SK-N-SH (cell line): Measurements from ENCODE around the gene PNPLA2. TPM values are rescaled to one million over a fixed set of nuclear protein-coding genes. Genes with fewer than 3 reads are reported as not detected.

Experiments
- CTCF ChIA-PET: fragments of 300-600, 350-600 bp; formaldehyde crosslinking; extraction: SDS; loops from one replicate; lab custom pipeline; 2021; lab: Yijun Ruan, JAX
- POLR2A ChIA-PET: fragments of 350-600 bp; sonication (Branson Sonifier 250); formaldehyde crosslinking; extraction: SDS; loops from one replicate; lab custom pipeline; 2020; ENCODE audit warnings: antibody characterized with exemption, inconsistent platforms; lab: Yijun Ruan, JAX
- DNase-seq: peaks from one replicate; pipeline ENCODE4 v3.0.0; 2012
- H2AFZ ChIP-seq: fragments of 200-600 bp; sonication (generic); 2 replicates; pipeline ENCODE4 v1.8.1; 2016; ENCODE audit warnings: antibody characterized with exemption, mild to moderate bottlenecking, low read depth
- H3F3A ChIP-seq: fragments of 200-600 bp; sonication (generic); replicated peaks from 2 replicates; pipeline ENCODE3; 2016; ENCODE audit warnings: antibody characterized with exemption, mild to moderate bottlenecking; ENCODE audit not compliant: insufficient read depth
- H3K27ac ChIP-seq, 2 experiments: fragments of 200-500 bp in 1 of 2; fragments of 200-600 bp in 1 of 2; sonication (Bioruptor generic) in 1 of 2; sonication (generic), shearing (Covaris generic) in 1 of 2; 2 replicates each; pipeline versions ENCODE4 v1.5.1 to v1.6.1; 2014 to 2016; ENCODE audit warnings: low read depth in 2 of 2, inconsistent platforms in 1 of 2, low read length in 1 of 2, mild to moderate bottlenecking in 1 of 2, mixed read lengths in 1 of 2
- H3K27me3 ChIP-seq: fragments of 200-600 bp; sonication (generic), shearing (Covaris generic); 2 replicates; pipeline ENCODE4 v1.6.1; 2016; ENCODE audit warnings: mixed run types; ENCODE audit not compliant: insufficient read depth
- H3K36me3 ChIP-seq, 2 experiments: fragments of 200-500 bp in 1 of 2; fragments of 200-600 bp in 1 of 2; sonication (Bioruptor generic) in 1 of 2; sonication (generic) in 1 of 2; replicated peaks in 1 of 2; 2 replicates each; pipeline versions ENCODE3 to v1.5.1; 2014 to 2016; ENCODE audit warnings: low read length in 1 of 2, mild to moderate bottlenecking in 1 of 2; ENCODE audit not compliant: insufficient read depth in 2 of 2, control insufficient read depth in 1 of 2
- H3K4me1 ChIP-seq, 2 experiments: fragments of 200-500 bp in 1 of 2; fragments of 200-600 bp in 1 of 2; sonication (Bioruptor generic) in 1 of 2; sonication (generic), shearing (Covaris generic) in 1 of 2; 2 replicates each; pipeline versions ENCODE4 v1.5.1 to v1.6.1; 2014 to 2016; ENCODE audit warnings: low read depth in 1 of 2, low read length in 1 of 2, mixed run types in 1 of 2; ENCODE audit not compliant: insufficient read depth in 2 of 2, control insufficient read depth in 1 of 2
- H3K4me2 ChIP-seq: fragments of 200-600 bp; sonication (generic), shearing (Covaris generic); 2 replicates; pipeline ENCODE4 v1.6.1; 2017; ENCODE audit warnings: mixed run types
- H3K4me3 ChIP-seq, 2 experiments: fragments of 200-500 bp in 1 of 2; fragments of 200-600 bp in 1 of 2; sonication (Bioruptor generic) in 1 of 2; sonication (generic), shearing (Covaris generic) in 1 of 2; 2 replicates each; pipeline versions ENCODE4 v1.5.1 to v1.8.1; 2014 to 2016; ENCODE audit warnings: low read depth in 2 of 2, inconsistent platforms in 1 of 2, low read length in 1 of 2, mild to moderate bottlenecking in 1 of 2, mixed read lengths in 1 of 2, moderate library complexity in 1 of 2
- H3K79me2 ChIP-seq: fragments of 200-600 bp; sonication (generic); 2 replicates; pipeline ENCODE4 v1.8.1; 2017; ENCODE audit warnings: mild to moderate bottlenecking; ENCODE audit not compliant: insufficient read depth
- H3K9ac ChIP-seq: fragments of 200-600 bp; sonication (generic); 2 replicates; pipeline ENCODE4 v1.6.1; 2017; ENCODE audit warnings: mixed run types
- H3K9me2 ChIP-seq: fragments of 200-600 bp; sonication (generic); 2 replicates; pipeline ENCODE4 v1.6.1; 2017; ENCODE audit warnings: mixed run types
- H3K9me3 ChIP-seq: fragments of 200-600 bp; sonication (generic); 2 replicates; pipeline ENCODE4 v1.6.1; 2017; ENCODE audit warnings: mixed run types, mild to moderate bottlenecking, moderate library complexity
- H4K20me1 ChIP-seq: fragments of 200-600 bp; sonication (generic); 2 replicates; pipeline ENCODE4 v1.6.1; 2017; ENCODE audit warnings: mild to moderate bottlenecking, mixed run types; ENCODE audit not compliant: insufficient read depth
- CHD2 ChIP-seq: fragments of 150-350 bp; IDR thresholded peaks from 2 replicates; pipeline ENCODE4 v1.6.1; 2018; ENCODE audit warnings: low read length; ENCODE audit not compliant: partially characterized antibody
- ELF1 ChIP-seq: IDR thresholded peaks from 2 replicates; pipeline ENCODE4 v1.4.0; 2012
- EP300 ChIP-seq, 2 experiments: IDR thresholded peaks; 2 replicates each; pipeline versions ENCODE4 v1.4.0 to v1.6.1; 2012; ENCODE audit warnings: borderline replicate concordance in 1 of 2, low read depth in 1 of 2, low read length in 1 of 2
- GATA2 ChIP-seq: sonication (generic); formaldehyde crosslinking; IDR thresholded peaks from 2 replicates; pipeline ENCODE4 v1.5.0; 2020; ENCODE audit warnings: mild to moderate bottlenecking, missing genetic modification reagents
- MAX ChIP-seq: IDR thresholded peaks from 2 replicates; pipeline ENCODE4 v1.4.0; 2012; ENCODE audit warnings: low read depth
- MEF2A ChIP-seq: IDR thresholded peaks from 2 replicates; pipeline ENCODE4 v1.4.0; 2012; ENCODE audit warnings: low read depth, borderline replicate concordance
- MXI1 ChIP-seq: IDR thresholded peaks from 2 replicates; pipeline ENCODE4 v1.6.1; 2012; ENCODE audit warnings: mild to moderate bottlenecking, low read depth, low read length, improper control_type of control experiment
- NFIC ChIP-seq: IDR thresholded peaks from 2 replicates; pipeline ENCODE4 v1.4.0; 2012; ENCODE audit warnings: borderline replicate concordance
- NRF1 ChIP-seq: IDR thresholded peaks from 2 replicates; pipeline ENCODE4 v1.6.1; 2012; ENCODE audit warnings: low read depth, mild to moderate bottlenecking, low read length
- RAD21 ChIP-seq: IDR thresholded peaks from 2 replicates; pipeline ENCODE4 v1.6.1; 2012; ENCODE audit warnings: mild to moderate bottlenecking, low read length
- RCOR1 ChIP-seq: fragments of 150-350 bp; IDR thresholded peaks from 2 replicates; pipeline ENCODE4 v1.6.1; 2017; ENCODE audit warnings: antibody characterized with exemption, low read length
- RFX5 ChIP-seq: IDR thresholded peaks from 2 replicates; pipeline ENCODE4 v1.6.1; 2012; ENCODE audit warnings: mild to moderate bottlenecking, improper control_type of control experiment, low read length
- SIN3A ChIP-seq: IDR thresholded peaks from 2 replicates; pipeline ENCODE4 v1.6.1; 2012; ENCODE audit warnings: low read depth, mild to moderate bottlenecking, low read length, moderate library complexity, borderline replicate concordance
- SMC3 ChIP-seq: IDR thresholded peaks from 2 replicates; pipeline ENCODE4 v1.6.1; 2012; ENCODE audit warnings: low read depth, low read length, improper control_type of control experiment
- TCF12 ChIP-seq: IDR thresholded peaks from 2 replicates; pipeline ENCODE4 v1.4.0; 2012
- TEAD4 ChIP-seq: IDR thresholded peaks from 2 replicates; pipeline ENCODE4 v1.4.0; 2012; ENCODE audit warnings: mild to moderate bottlenecking, borderline replicate concordance; ENCODE audit not compliant: insufficient read depth
- YY1 ChIP-seq: IDR thresholded peaks from 2 replicates; pipeline ENCODE4 v1.4.0; 2012; ENCODE audit warnings: low read depth, mild to moderate bottlenecking
- WGBS: methylation state at CpG from one replicate; pipeline ENCODE4 v1.1.6; 2017; ENCODE audit warnings: low lambda C conversion rate; 5-methylcytosine and 5-hydroxymethylcytosine counted together
- polyA plus RNA-seq, 3 experiments: library from polyadenylated mRNA; depleted of rRNA; stranded (reverse); fragments of >200 nt; gene quantifications; 2 replicates each; pipeline ENCODE4 v1.2.3, GENCODE V29; 2012
- TF ChIP-seq, protein P1 (sequence below): IDR thresholded peaks from 2 replicates; pipeline ENCODE4 v1.4.0; 2012; ENCODE audit warnings: low read depth, borderline replicate concordance
- TF ChIP-seq, protein P2 (sequence below): IDR thresholded peaks from 2 replicates; pipeline ENCODE4 v1.6.1; 2012; ENCODE audit warnings: mild to moderate bottlenecking, low read depth, low read length, moderate library complexity

The PNPLA2 gene
- polyA plus RNA-seq, 1 of the 3 experiments (the other 2 are of a cell fraction): 60.3 TPM

DNA sequence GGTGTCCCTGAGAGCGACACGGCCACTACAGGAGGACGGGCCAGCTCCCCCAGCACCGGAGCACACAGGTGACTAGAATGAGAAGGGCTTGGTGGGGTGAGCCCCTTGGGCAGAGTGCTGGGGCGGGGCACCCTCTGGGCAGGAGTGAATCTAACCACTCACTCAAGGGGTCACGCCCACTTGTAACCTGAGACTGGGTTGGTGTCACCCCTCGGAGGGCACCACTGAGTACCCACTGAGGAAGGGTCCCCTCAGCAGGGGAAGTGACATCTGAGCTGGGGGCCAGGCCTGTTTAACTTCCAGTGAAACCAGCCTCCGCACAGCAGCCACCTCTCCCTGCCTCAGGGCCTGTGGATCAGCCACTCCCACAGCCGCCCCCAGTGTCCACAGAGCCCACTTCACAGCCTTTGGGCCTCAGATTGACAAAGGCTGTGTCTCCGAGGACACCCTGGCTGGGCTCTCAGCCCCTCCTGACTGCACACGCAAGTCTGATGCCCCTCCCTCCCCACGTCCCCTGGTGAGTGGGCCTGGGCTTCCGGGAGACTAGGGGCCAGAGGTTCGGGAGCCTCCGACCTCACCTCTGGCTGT lies 47.0 kb upstream of the PNPLA2 start:
- no peak overlapping the region for H3K27ac ChIP-seq
- H3F3A ChIP-seq: no peaks in the 10 kb centered on the region
- H3K9me2 ChIP-seq: no peaks in the 10 kb centered on the region
- no peak for DNase-seq
- no peak overlapping the region for H3K4me3 ChIP-seq
- H4K20me1 ChIP-seq: peaks cover 44% of the 10 kb centered on the region
- H3K36me3 ChIP-seq: peaks cover 3 to 50% of the 10 kb centered on the region in 2 experiments
- H3K4me2 ChIP-seq: no peak overlapping the region
- WGBS: 94% methylated on average over 6 of the region's 15 CpGs
- H2AFZ ChIP-seq: no peak overlapping the region
- CTCF ChIA-PET: interaction anchor here (1.1 to 1.6 kb wide), 2 partner anchors 12 to 43 kb away, joined by 3 to 10 read pairs; no protein-coding TSS in a partner anchor
- H3K9me3 ChIP-seq: no peaks in the 10 kb centered on the region
- H3K9ac ChIP-seq: no peak overlapping the region
- no peak for TF ChIP-seq TEAD4
- TF ChIP-seq, protein P1, sequence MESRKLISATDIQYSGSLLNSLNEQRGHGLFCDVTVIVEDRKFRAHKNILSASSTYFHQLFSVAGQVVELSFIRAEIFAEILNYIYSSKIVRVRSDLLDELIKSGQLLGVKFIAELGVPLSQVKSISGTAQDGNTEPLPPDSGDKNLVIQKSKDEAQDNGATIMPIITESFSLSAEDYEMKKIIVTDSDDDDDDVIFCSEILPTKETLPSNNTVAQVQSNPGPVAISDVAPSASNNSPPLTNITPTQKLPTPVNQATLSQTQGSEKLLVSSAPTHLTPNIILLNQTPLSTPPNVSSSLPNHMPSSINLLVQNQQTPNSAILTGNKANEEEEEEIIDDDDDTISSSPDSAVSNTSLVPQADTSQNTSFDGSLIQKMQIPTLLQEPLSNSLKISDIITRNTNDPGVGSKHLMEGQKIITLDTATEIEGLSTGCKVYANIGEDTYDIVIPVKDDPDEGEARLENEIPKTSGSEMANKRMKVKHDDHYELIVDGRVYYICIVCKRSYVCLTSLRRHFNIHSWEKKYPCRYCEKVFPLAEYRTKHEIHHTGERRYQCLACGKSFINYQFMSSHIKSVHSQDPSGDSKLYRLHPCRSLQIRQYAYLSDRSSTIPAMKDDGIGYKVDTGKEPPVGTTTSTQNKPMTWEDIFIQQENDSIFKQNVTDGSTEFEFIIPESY: no peak
- no peak for TF ChIP-seq YY1
- no peak for TF ChIP-seq NRF1
- TF ChIP-seq TCF12: no peak
- TF ChIP-seq CHD2: no peak
- TF ChIP-seq RCOR1: no peak
- TF ChIP-seq NFIC: no peak
- TF ChIP-seq EP300 (IDR thresholded peaks at IDR 0.05; ENCODE audit: borderline replicate concordance in 1 of 2, low read depth in 1 of 2, low read length in 1 of 2): no peak
- TF ChIP-seq RFX5: no peak
- TF ChIP-seq ELF1: no peak
- no peak for TF ChIP-seq GATA2
- TF ChIP-seq SMC3: no peak
- TF ChIP-seq MAX: no peak
- no peak for TF ChIP-seq SIN3A
- TF ChIP-seq RAD21: no peak
- TF ChIP-seq, protein P2, sequence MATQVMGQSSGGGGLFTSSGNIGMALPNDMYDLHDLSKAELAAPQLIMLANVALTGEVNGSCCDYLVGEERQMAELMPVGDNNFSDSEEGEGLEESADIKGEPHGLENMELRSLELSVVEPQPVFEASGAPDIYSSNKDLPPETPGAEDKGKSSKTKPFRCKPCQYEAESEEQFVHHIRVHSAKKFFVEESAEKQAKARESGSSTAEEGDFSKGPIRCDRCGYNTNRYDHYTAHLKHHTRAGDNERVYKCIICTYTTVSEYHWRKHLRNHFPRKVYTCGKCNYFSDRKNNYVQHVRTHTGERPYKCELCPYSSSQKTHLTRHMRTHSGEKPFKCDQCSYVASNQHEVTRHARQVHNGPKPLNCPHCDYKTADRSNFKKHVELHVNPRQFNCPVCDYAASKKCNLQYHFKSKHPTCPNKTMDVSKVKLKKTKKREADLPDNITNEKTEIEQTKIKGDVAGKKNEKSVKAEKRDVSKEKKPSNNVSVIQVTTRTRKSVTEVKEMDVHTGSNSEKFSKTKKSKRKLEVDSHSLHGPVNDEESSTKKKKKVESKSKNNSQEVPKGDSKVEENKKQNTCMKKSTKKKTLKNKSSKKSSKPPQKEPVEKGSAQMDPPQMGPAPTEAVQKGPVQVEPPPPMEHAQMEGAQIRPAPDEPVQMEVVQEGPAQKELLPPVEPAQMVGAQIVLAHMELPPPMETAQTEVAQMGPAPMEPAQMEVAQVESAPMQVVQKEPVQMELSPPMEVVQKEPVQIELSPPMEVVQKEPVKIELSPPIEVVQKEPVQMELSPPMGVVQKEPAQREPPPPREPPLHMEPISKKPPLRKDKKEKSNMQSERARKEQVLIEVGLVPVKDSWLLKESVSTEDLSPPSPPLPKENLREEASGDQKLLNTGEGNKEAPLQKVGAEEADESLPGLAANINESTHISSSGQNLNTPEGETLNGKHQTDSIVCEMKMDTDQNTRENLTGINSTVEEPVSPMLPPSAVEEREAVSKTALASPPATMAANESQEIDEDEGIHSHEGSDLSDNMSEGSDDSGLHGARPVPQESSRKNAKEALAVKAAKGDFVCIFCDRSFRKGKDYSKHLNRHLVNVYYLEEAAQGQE: no peak
- no peak for TF ChIP-seq MEF2A
- no peak for TF ChIP-seq MXI1
- H3K79me2 ChIP-seq: peaks cover 57% of the 10 kb centered on the region
- H3K27me3 ChIP-seq: no peaks in the 10 kb centered on the region
- POLR2A ChIA-PET: no interaction called here
- H3K4me1 ChIP-seq: peaks cover 11 to 13% of the 10 kb centered on the region in 2 experiments; a peak in 2 of 4 replicates
